Esophagus mucosa (tissue), 1 donor: ENCODE data around the gene SH2D3A. TPM values are rescaled to one million over a fixed set of nuclear protein-coding genes. Genes with fewer than 3 reads are reported as not detected.
"Not testable (repeated sequence)": the region's sequence is repeated elsewhere in the genome, so short reads cannot be mapped to it uniquely, and the experiment has no call there.

Experiments
- ATAC-seq: fragments of 200-7000 bp; cut with Tn5 transposase; one replicate; pipeline ENCODE4 v1.9.1; 2020
- total RNA-seq: library from RNA; stranded (reverse); gene quantifications from one replicate; pipeline ENCODE4 v1.2.4, GENCODE V29; 2023
- donor health status: DM: yes; HTN: yes; CAD: no.

The SH2D3A gene
- total RNA-seq, 1 donor from 2014 or later = 28.7 TPM

GRCh38 chr19:6788896-6789295 is 21.7 kb upstream of the SH2D3A start:
- ATAC-seq = no peak

GRCh38 chr19:6787393-6787792 is 20.2 kb upstream of the SH2D3A start:
- ATAC-seq = no peak

GRCh38 chr19:6779206-6779605 is 12.0 kb upstream of the SH2D3A start:
- no peak for ATAC-seq

- ATAC-seq = no peak
Observed at GRCh38 chr19:6778386-6778785, 11.2 kb upstream of the SH2D3A start.

GRCh38 chr19:6777434-6777833 is 10.2 kb upstream of the SH2D3A start:
- ATAC-seq = no peak

- ATAC-seq = no peak
Observed at GRCh38 chr19:6776999-6777398, 9.8 kb upstream of the SH2D3A start.

- not testable (repeated sequence) for ATAC-seq
Observed at GRCh38 chr19:6776045-6776444, 8.8 kb upstream of the SH2D3A start.

- peak; percentile 9 for ATAC-seq
Observed at GRCh38 chr19:6774821-6775707, 7.8 kb upstream of the SH2D3A start.

- peak; percentile 42 for ATAC-seq
Observed at GRCh38 chr19:6773323-6773931, 6.2 kb upstream of the SH2D3A start.

GRCh38 chr19:6772866-6773322 is 5.7 kb upstream of the SH2D3A start:
- no peak for ATAC-seq

- peak; percentile 27 for ATAC-seq
Observed at GRCh38 chr19:6772028-6772865, 5.0 kb upstream of the SH2D3A start, which contains the start of gene VAV1. Gene VAV1 (plus strand): TSS chr19:6772708. CDS start chr19:6772808, 100 bp downstream.

- not testable (repeated sequence) for ATAC-seq
Observed at GRCh38 chr19:6771648-6772027, 4.4 kb upstream of the SH2D3A start.

GRCh38 chr19:6769006-6769619 is 1.9 kb upstream of the SH2D3A start:
- no peak for ATAC-seq

GRCh38 chr19:6768236-6768785 is 1.1 kb upstream of the SH2D3A start:
- ATAC-seq = no peak

GRCh38 chr19:6767081-6767356 is 216 bp downstream of the SH2D3A start:
- peak; percentile 51 for ATAC-seq

GRCh38 chr19:6766357-6767080 is 716 bp downstream of the SH2D3A start:
- ATAC-seq = peak; percentile 18

- peak; percentile 79 for ATAC-seq
Observed at GRCh38 chr19:6765738-6766356, 1.4 kb downstream of the SH2D3A start.

GRCh38 chr19:6762253-6762797 is 4.9 kb downstream of the SH2D3A start:
- ATAC-seq = not testable (repeated sequence)

GRCh38 chr19:6761053-6761676 is 6.1 kb downstream of the SH2D3A start:
- no peak for ATAC-seq

GRCh38 chr19:6760606-6761005 is 6.6 kb downstream of the SH2D3A start:
- no peak for ATAC-seq
